Measurements from ENCODE around the gene EME1. TPM values are rescaled to one million over a fixed set of nuclear protein-coding genes. Genes with fewer than 3 reads are reported as not detected.

The EME1 gene
- total and polyA plus RNA-seq, 2 donors = 0.29 to 2.7 TPM

DNA sequence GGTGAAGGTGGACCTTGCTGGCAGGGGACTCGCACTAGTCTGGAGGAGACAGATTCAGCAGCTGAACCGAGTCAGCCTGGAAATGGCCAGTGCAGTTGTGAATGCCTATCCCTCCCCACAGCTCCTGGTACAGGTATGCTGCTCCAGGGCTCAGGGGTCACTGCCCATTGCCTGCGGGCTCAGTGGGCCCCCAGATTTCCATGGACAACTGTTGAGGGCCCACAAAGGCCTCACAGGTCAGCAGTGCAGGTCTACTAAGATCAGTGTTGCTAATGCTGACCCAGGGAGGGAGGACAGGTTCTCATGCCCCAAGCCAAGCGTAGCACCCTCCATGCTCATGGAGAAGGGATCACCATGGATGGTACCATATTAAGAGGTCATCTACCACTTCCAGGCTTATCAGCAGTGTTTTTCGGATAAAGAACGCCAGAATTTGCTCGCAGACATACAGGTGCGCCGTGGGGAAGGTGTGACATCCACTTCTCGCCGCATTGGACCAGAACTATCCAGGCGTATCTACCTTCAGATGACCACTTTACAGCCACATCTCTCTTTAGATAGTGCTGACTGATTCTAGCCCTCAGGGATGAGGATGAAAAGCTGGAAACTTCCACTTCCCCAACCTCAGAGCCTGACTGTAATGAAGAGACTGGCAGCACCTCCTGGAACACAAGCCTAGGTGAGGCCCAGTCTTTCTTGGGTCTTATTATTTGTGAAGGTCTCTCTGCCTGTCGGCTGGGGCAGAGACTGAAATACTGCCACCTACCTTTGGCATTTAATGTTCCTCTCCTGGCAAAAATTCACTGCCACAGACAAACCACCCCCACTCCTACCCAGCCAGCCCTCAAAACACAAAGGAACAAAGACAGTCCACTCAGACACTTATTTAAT lies 7.6 kb downstream of the EME1 start:
- no peaks in the 10 kb centered on the region for H3K4me1 ChIP-seq (ENCODE audit: insufficient read depth)
- 90% methylated on average over 13 of the region's 13 CpGs for WGBS
- H3K4me3 ChIP-seq (ENCODE audit: low read depth, low read length) = no peak overlapping the region
- peaks cover 11% of the 10 kb centered on the region for H3K36me3 ChIP-seq (ENCODE audit: insufficient read depth)
- DNase-seq (ENCODE audit: extremely low spot score) = no peak
- no peak overlapping the region for H3K27ac ChIP-seq (ENCODE audit: low read depth)

GRCh38 chr17:50381260-50381815 lies 8.3 kb downstream of the EME1 start:
- no peak overlapping the region for H3K27ac ChIP-seq (ENCODE audit: low read depth)
- H3K4me3 ChIP-seq (ENCODE audit: low read depth, low read length) = no peak overlapping the region
- peaks cover 11% of the 10 kb centered on the region for H3K36me3 ChIP-seq (ENCODE audit: insufficient read depth)
- no peak for DNase-seq (ENCODE audit: extremely low spot score)
- no peaks in the 10 kb centered on the region for H3K4me1 ChIP-seq (ENCODE audit: insufficient read depth)
- WGBS = 87% methylated on average over 7 of the region's 7 CpGs

DNA sequence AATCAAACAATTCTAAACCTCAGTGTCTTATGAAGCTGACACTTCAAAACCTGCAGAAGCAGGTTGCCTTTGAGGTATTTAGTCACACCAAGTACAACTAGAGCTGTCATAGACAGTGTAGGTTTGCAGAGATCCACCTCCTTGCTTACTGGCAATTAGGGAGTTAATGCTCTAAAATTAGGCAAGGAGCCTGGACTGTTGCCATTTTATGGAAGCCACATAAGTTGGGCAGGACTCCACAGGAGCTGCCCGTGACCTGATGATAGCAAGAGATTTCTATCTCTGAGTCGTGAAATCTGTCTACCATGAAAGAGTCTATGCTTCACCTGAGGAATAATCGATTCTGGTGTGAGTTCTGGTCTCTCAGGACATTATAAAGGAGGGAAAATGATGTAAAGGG lies 8.9 kb downstream of the EME1 start:
- 40% methylated on average over 3 of the region's 3 CpGs for WGBS
- Histone ChIP-seq H3K4me3 (ENCODE audit: low read depth, low read length) (no peak overlapping the region), H3K36me3 (ENCODE audit: insufficient read depth) (peaks cover 11% of the 10 kb centered on the region), H3K4me1 (ENCODE audit: insufficient read depth) (no peaks in the 10 kb centered on the region), H3K27ac (ENCODE audit: low read depth) (no peak overlapping the region)
- DNase-seq (ENCODE audit: extremely low spot score) = no peak

- Histone ChIP-seq H3K36me3 (ENCODE audit: insufficient read depth) (peaks cover 11% of the 10 kb centered on the region), H3K27ac (ENCODE audit: low read depth) (no peak overlapping the region), H3K4me3 (ENCODE audit: low read depth, low read length) (no peak overlapping the region), H3K4me1 (ENCODE audit: insufficient read depth) (no peaks in the 10 kb centered on the region)
- no peak for DNase-seq (ENCODE audit: extremely low spot score)
- 90% methylated on average over 12 of the region's 12 CpGs for WGBS
Observed at GRCh38 chr17:50382931-50383330, 9.9 kb downstream of the EME1 start.

DNA sequence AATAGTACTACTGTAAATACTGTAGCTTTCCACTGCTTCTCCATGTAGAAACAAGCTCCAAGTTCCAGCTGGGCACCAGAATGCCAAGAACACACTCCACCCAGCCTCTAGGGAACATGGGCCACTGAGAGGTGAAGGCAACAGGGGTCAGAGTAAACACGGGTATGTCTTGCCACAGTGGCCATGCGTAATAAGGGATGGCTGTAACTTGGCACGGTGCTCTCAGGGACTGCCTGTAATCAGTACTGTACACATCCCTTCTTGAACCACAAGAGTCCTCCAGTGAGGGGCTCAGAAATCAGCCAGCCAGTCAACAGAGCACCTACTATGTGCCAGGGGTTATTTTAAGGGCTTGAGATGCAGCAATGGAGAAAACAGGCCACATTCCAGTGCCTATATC lies 13.5 kb downstream of the EME1 start:
- H3K27ac ChIP-seq (ENCODE audit: low read depth) = no peak overlapping the region
- H3K36me3 ChIP-seq (ENCODE audit: insufficient read depth) = peaks cover 11% of the 10 kb centered on the region
- no peaks in the 10 kb centered on the region for H3K4me1 ChIP-seq (ENCODE audit: insufficient read depth)
- no peak overlapping the region for H3K4me3 ChIP-seq (ENCODE audit: low read depth, low read length)
- DNase-seq (ENCODE audit: extremely low spot score) = no peak
- WGBS = 76% methylated on average over 3 of the region's 3 CpGs

- DNase-seq (ENCODE audit: extremely low spot score) = no peak
- Histone ChIP-seq H3K4me1 (ENCODE audit: insufficient read depth) (no peaks in the 10 kb centered on the region), H3K36me3 (ENCODE audit: insufficient read depth) (peaks cover 8% of the 10 kb centered on the region), H3K27ac (ENCODE audit: low read depth) (no peak overlapping the region), H3K4me3 (ENCODE audit: low read depth, low read length) (no peak overlapping the region)
- 96% methylated on average over 3 of the region's 3 CpGs for WGBS
Observed at GRCh38 chr17:50388728-50389127, 15.7 kb downstream of the EME1 start.

- 97% methylated on average over 6 of the region's 6 CpGs for WGBS
- DNase-seq (ENCODE audit: extremely low spot score) = no peak
- Histone ChIP-seq H3K4me1 (ENCODE audit: insufficient read depth) (no peaks in the 10 kb centered on the region), H3K4me3 (ENCODE audit: low read depth, low read length) (no peak overlapping the region), H3K36me3 (ENCODE audit: insufficient read depth) (peaks cover 12% of the 10 kb centered on the region), H3K27ac (ENCODE audit: low read depth) (no peak overlapping the region)
Observed at GRCh38 chr17:50389534-50389933, 16.5 kb downstream of the EME1 start.

- Histone ChIP-seq H3K36me3 (ENCODE audit: insufficient read depth) (peaks cover 7% of the 10 kb centered on the region), H3K4me1 (ENCODE audit: insufficient read depth) (no peaks in the 10 kb centered on the region), H3K27ac (ENCODE audit: low read depth) (no peak overlapping the region), H3K4me3 (ENCODE audit: low read depth, low read length) (no peak overlapping the region)
- DNase-seq (ENCODE audit: extremely low spot score) = no peak
- WGBS = 89% methylated on average over 6 of the region's 6 CpGs
Observed at GRCh38 chr17:50392621-50393020, 19.6 kb downstream of the EME1 start.

- H3K4me3 ChIP-seq (ENCODE audit: low read depth, low read length) = no peak overlapping the region
- WGBS = 94% methylated on average over 5 of the region's 5 CpGs
- H3K4me1 ChIP-seq (ENCODE audit: insufficient read depth) = no peaks in the 10 kb centered on the region
- peaks cover 7% of the 10 kb centered on the region for H3K36me3 ChIP-seq (ENCODE audit: insufficient read depth)
- no peak overlapping the region for H3K27ac ChIP-seq (ENCODE audit: low read depth)
- DNase-seq (ENCODE audit: extremely low spot score) = no peak
Observed at GRCh38 chr17:50393700-50394099, 20.7 kb downstream of the EME1 start.

- Histone ChIP-seq H3K36me3 (ENCODE audit: insufficient read depth) (peaks cover 7% of the 10 kb centered on the region), H3K27ac (ENCODE audit: low read depth) (no peak overlapping the region), H3K4me1 (ENCODE audit: insufficient read depth) (no peaks in the 10 kb centered on the region), H3K4me3 (ENCODE audit: low read depth, low read length) (no peak overlapping the region)
- 16% methylated on average over 3 of the region's 3 CpGs for WGBS
- no peak for DNase-seq (ENCODE audit: extremely low spot score)
Observed at GRCh38 chr17:50394711-50395110, 21.7 kb downstream of the EME1 start.

- peak overlapping the region; percentile 81 for H3K4me3 ChIP-seq (ENCODE audit: low read depth, low read length)
- 3% methylated on average over 30 of the region's 30 CpGs for WGBS
- DNase-seq (ENCODE audit: extremely low spot score) = no peak
- peaks cover 7% of the 10 kb centered on the region for H3K36me3 ChIP-seq (ENCODE audit: insufficient read depth)
- H3K27ac ChIP-seq (ENCODE audit: low read depth) = no peak overlapping the region
- no peaks in the 10 kb centered on the region for H3K4me1 ChIP-seq (ENCODE audit: insufficient read depth)
Observed at GRCh38 chr17:50396261-50397110, 23.5 kb downstream of the EME1 start.

GRCh38 chr17:50397111-50397918 lies 24.3 kb downstream of the EME1 start, which contains the start of gene LRRC59:
Gene LRRC59, minus strand, starts transcription at chr17:50397523. Its CDS starts 206 bp downstream, at chr17:50397317.
- peak within 1 kb of the TSS; percentile 81 for H3K4me3 ChIP-seq (ENCODE audit: low read depth, low read length)
- H3K36me3 ChIP-seq (ENCODE audit: insufficient read depth) = peaks cover 7% of the 10 kb centered on the region
- under 1% methylated on average over 70 of the region's 70 CpGs for WGBS
- H3K4me1 ChIP-seq (ENCODE audit: insufficient read depth) = no peaks in the 10 kb centered on the region
- no peak for DNase-seq (ENCODE audit: extremely low spot score)
- peak within 1 kb of the TSS; percentile 59 for H3K27ac ChIP-seq (ENCODE audit: low read depth)

DNA sequence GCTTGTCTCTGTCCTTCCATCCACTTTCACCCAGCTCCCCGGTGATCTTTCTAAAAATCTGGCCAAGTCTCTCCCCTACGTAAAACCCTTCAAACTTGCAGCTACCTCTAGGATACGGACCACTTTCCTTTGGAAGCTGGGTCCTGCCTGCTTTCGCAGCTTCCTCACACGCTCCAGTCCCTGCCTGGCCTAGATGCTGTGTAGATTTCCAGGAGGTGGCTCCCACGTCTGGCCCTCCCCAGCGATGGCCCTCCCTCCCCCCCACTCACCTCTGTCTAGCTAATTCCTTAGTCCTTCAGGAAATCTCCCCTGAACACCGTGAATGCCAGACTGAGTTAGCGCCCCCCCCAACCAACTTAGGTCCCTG lies 24.9 kb downstream of the EME1 start:
- no peaks in the 10 kb centered on the region for H3K4me1 ChIP-seq (ENCODE audit: insufficient read depth)
- no peak overlapping the region for H3K4me3 ChIP-seq (ENCODE audit: low read depth, low read length)
- no peak for DNase-seq (ENCODE audit: extremely low spot score)
- 54% methylated on average over 9 of the region's 9 CpGs for WGBS
- peaks cover 7% of the 10 kb centered on the region for H3K36me3 ChIP-seq (ENCODE audit: insufficient read depth)
- H3K27ac ChIP-seq (ENCODE audit: low read depth) = no peak overlapping the region

Measured in urinary bladder (tissue), 4 donors.